Stimulated activated CD8-positive, alpha-beta memory T cell treated with anti-CD3 and anti-CD28 coated beads, Interleukin-2, amount 100 ng/mL, for 48 hours (primary cell): Measurements from ENCODE around the gene PVALEF.

Source experiments
- DNase-seq, 2 donors: peaks; one replicate each; pipeline ENCODE4 v3.0.0-alpha.2; 2020; ENCODE audit warnings: low read depth in 2 of 2

Gene PVALEF

GRCh38 chr17:81128774-81129173, 36.5 kb upstream of the PVALEF start:
- DNase-seq, result no peak

GRCh38 chr17:81129289-81129688, 36.0 kb upstream of the PVALEF start:
- no peak for DNase-seq

- no peak for DNase-seq
Measured at GRCh38 chr17:81129711-81130367, 35.5 kb upstream of the PVALEF start.

- DNase-seq, result no peak
Measured at GRCh38 chr17:81130385-81131361, 34.6 kb upstream of the PVALEF start.

- no peak for DNase-seq
Measured at GRCh38 chr17:81131486-81132196, 33.7 kb upstream of the PVALEF start.

- DNase-seq, result no peak
Measured at GRCh38 chr17:81132197-81132540, 33.1 kb upstream of the PVALEF start.

GRCh38 chr17:81132770-81133723, 32.3 kb upstream of the PVALEF start:
- DNase-seq, result no peak

GRCh38 chr17:81134064-81134781, 31.1 kb upstream of the PVALEF start:
- DNase-seq, result no peak

- DNase-seq, result no peak
Measured at GRCh38 chr17:81135505-81136278, 29.6 kb upstream of the PVALEF start.

GRCh38 chr17:81136366-81136765, 28.9 kb upstream of the PVALEF start:
- DNase-seq, result no peak

GRCh38 chr17:81137248-81137647, 28.1 kb upstream of the PVALEF start:
- no peak for DNase-seq

- no peak for DNase-seq
Measured at GRCh38 chr17:81138083-81138482, 27.2 kb upstream of the PVALEF start.

GRCh38 chr17:81138500-81138899, 26.8 kb upstream of the PVALEF start:
- DNase-seq, result no peak

- DNase-seq, result no peak
Measured at GRCh38 chr17:81139428-81139827, 25.9 kb upstream of the PVALEF start.

- no peak for DNase-seq
Measured at GRCh38 chr17:81140018-81140417, 25.3 kb upstream of the PVALEF start.

GRCh38 chr17:81140695-81141094, 24.6 kb upstream of the PVALEF start:
- no peak for DNase-seq

GRCh38 chr17:81142301-81143199, 22.8 kb upstream of the PVALEF start:
- peak; percentile 43 to 50 for DNase-seq

GRCh38 chr17:81143200-81143527, 22.1 kb upstream of the PVALEF start:
- no peak for DNase-seq
